ENCODE results near the gene FHIT.

- TF ChIP-seq EZH2 (IDR thresholded peaks at IDR 0.05; ENCODE audit: insufficient read depth, poor library complexity, severe bottlenecking) (no peak), EZH2phosphoT487 (IDR thresholded peaks at IDR 0.05; ENCODE audit: insufficient read depth, low read depth) (no peak)
Measured at GRCh38 chr3:60948488-60948887, 302.8 kb downstream of the FHIT start.

Data from GM23248 (cell line).